ENCODE measurements around the gene PAPPA2.

PAPPA2 gene

DNA sequence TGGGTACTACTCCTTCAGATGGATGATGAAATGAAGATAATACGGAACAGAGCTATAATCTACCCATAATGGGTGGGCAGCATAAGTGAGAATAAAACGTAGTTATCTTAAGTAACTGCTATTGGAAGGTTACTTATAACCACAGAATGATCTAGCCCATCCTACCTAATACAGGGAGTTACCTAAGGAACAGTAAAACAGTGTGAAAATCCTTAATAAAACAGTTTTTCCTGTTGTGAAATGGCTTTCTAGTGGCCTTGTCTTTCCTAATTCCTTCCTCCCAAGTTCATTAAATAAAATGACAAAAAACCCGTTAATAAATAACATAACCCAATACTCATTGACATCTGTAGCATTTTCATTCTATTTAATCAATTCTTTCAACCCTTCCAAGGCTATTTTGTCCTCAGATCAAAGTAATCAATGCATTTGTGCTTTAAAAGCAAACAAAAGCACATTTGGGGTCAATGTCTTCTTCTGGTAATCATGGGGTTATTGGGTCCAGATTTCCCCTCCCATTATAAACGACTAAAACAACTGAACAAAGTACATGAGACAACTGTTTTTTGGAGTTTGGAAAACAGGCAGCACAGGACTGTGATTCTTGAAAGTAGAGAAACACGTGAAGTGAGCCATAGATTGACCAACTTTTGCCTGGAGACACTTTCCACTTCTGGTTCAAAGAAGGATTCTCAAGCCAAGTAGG is 42.0 kb downstream of the PAPPA2 start:
- no peak for DNase-seq

- DNase-seq, result no peak
Observed at GRCh38 chr1:176512966-176513365, 50.0 kb downstream of the PAPPA2 start.

GRCh38 chr1:176515310-176515709 is 52.3 kb downstream of the PAPPA2 start:
- no peak for DNase-seq

GRCh38 chr1:176517484-176517883 is 54.5 kb downstream of the PAPPA2 start:
- DNase-seq, result no peak

DNA sequence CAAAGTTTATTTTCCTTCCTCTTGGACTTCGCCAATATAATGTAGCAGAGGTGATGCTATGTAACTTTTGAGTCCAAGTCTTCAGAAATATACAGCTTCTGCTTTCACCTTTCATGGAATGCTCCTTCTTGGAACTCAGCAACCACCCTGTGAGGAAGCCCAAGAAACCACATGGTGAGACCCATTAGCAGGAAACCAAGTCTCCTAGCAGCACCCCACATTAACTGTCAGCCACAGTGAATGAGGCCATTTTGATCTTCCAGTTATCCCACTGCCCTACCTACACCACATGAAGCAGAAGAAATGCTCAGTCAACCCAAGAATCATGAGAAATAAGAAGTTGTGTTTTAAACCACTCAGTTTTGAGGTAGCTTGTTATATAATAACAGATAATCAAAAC is 58.2 kb downstream of the PAPPA2 start:
- no peak for DNase-seq

- no peak for DNase-seq
Observed at GRCh38 chr1:176522310-176522845, 59.4 kb downstream of the PAPPA2 start.

- no peak for DNase-seq
Observed at GRCh38 chr1:176529395-176530090, 66.6 kb downstream of the PAPPA2 start.

GRCh38 chr1:176531036-176531435 is 68.1 kb downstream of the PAPPA2 start:
- DNase-seq, result no peak

DNA sequence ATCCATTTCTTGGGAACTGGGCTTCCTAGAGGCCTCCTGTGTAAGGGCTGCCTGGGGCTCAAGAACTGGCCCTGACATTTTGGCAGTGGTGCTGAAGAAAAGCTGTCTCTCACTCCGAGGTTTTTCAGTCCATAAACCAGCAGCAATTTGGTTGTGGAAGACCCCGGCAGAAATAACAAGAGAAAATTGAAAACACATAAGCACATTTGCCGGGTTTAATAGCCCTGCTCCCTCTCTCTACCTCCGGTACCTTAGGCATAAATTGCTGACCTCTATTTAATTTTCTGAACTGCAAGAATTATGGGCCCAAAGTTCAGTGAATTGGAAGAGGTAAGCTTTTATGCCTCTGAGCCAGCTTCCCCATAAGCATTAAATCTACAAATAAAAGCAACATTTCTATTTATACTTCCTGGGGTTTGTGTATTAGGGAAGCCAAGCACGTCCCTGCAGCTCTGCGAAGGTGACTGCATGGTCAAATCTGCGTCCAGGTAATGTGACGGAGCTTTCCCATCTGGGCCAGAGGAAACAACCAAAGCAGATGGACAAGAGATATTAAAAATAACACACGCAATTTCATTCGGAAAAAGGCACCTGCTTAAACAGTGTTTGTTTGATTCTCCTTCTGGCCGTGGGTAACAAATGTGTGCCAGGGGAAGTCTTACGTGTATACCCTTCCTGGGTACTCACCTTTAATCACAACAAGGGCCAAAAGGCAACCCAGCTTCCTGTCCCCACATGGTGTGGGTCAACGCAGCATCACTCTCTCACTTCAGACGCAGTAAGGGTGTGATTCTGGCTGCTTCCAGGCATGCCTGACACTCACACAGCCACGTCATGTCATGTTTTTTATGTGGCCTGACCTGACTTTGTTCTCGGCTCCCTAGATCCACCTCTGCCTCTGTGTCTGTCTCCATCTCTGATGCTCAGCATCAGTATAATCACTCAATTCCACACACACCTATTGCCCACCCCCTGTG is 69.2 kb downstream of the PAPPA2 start:
- no peak for DNase-seq

DNA sequence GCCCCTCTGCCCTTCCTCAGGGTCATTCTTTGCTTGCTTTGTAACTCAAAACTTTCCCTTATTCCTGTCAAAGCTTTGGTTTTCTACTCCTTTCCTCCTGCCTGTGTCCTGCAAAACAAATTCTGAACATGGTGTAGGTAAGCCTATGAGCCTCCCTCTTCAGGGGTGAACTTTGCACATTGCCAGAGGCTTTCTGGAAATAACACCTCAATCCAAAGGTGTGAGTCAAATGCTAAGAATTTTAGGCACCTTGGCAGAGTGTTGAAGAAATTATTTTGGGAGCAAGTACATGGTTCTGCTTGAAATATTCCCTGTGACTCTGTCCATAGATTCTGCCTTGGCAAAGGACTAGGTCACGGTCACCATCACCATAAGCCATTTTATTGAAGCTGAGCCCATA is 70.0 kb downstream of the PAPPA2 start:
- no peak for DNase-seq

GRCh38 chr1:176536588-176536987 is 73.6 kb downstream of the PAPPA2 start:
- DNase-seq, result no peak

DNA sequence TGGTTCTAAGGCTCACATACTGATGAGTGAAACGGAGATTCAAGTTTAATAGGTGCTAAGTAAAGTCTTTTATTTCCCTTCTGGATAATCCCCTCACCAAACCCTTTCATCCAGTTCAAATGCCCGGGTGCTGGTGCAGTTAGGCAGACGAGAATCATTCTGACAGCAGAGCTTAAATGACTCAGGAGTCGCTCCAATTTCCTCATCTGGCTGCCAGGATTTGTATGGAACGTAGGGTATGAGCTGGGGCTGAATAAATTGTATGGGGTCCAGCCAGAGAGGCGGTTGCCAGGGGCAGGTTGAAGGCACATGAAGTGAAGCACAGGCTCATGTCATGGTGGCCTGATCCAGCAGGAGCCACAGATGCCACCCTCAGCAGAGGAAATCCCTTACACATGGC is 76.0 kb downstream of the PAPPA2 start:
- DNase-seq, result no peak

DNA sequence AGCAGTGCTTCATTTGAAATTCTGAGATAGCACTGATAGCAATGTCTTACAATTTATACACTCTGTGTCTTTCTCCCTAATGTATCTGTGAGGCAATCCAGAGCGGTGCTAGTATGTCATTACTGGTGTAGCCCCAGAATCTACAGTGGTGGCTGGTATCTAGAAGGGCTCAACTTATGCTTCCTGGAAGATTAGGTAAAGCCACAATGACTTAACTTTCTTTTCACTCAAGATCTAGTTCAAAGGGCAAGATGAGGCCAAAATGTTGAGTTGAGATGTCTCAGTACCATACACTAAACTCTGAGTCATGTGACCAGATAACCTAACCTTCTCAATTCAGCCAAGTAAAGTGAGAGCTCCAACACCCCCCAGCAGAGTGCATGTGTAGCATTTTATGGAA is 77.5 kb downstream of the PAPPA2 start:
- DNase-seq, result no peak

DNA sequence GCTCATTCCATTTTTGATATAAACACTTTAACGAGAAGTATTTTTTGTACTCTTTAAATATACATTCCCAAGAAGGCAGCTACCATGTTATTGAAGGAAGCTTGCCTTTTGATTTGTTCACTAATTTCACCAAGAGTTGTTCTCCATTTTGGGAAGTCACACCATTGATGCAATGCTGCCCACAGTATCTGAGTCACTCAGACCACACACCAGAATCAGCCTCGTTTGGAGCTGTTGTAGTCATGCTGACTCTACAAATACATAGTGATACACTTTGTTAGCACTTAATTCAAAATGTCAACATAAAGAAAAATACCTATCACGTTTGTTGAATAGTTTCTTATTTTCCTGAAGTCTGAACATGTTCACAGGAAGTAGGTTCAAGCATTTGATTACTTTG is 78.7 kb downstream of the PAPPA2 start:
- DNase-seq, result no peak

GRCh38 chr1:176542352-176542751 is 79.4 kb downstream of the PAPPA2 start:
- no peak for DNase-seq

GRCh38 chr1:176543360-176544129 is 80.6 kb downstream of the PAPPA2 start:
- no peak for DNase-seq

DNA sequence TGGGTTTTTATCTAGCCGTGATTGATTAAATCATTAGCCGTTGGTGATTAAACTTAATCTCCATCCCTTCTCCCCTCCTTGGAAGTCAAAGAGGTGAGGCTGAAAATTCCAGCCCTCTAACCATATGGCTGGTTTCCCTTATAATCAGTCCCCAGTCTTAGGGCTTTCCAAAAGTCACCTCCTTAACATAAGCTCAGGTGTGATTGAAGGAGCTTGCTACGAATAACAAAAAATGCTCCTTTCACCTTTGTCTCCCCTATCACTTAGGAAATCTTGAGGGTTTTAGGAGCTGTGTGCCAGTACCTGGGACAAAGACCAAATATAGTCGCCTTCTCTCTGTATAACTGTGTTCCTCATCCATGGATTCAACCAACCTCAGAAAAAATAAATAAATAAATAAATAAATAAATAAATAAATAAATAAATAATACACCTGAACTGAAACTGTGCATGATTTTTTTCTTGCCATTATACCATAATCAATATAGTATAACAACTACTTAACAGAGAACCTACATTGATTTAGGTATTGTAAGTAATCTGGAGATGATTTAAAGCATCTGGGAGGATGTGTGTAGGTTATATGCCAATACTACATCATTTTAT is 82.2 kb downstream of the PAPPA2 start:
- no peak for DNase-seq

DNA sequence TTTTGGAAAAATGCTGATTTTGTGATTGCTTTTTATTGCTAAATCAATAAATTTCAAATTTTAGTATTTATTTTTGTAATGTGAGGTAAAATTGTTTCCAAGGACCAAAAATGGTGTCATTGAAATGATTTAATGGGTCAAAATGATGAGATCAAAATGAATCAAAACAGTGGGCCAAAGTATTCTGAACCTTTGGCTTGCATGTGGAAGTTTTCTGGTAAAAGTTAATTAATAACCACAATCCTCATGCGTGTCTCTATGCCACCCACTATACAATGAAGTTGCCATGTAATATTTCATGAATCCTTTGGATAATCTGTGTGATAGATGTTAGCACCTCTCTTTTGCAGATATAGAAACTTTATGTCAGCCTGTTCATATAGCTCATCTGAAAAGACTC is 83.8 kb downstream of the PAPPA2 start:
- DNase-seq, result no peak

- no peak for DNase-seq
Observed at GRCh38 chr1:176551146-176551545, 88.2 kb downstream of the PAPPA2 start.

GRCh38 chr1:176552217-176552991 is 89.4 kb downstream of the PAPPA2 start:
- no peak for DNase-seq

DNA sequence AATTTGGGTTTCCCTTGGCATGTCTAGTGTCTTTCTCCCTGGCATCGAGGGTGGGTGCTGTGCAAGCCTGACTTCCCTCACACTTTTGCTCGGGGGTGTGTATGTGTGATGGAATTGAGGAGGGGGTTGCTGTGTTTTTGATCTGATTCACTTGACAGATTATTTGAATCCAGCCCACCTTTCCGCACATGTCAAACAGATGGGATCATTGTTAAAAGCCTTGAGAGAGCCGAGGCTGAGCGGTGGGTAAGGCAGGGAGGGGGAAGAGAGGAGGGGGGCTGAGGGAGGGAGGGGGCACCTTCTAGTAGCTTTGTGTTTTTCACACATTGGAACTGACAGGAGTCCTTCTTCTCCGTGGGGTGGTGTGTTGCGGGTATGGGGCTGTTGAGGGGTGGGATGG is 90.0 kb downstream of the PAPPA2 start:
- DNase-seq, result no peak
